Activated T-helper 1 cell treated with anti-CD3 and anti-CD28 coated beads, Interleukin-2, amount 50 U/mL, for 16 hours (primary cell): ENCODE results near the gene SHMT1.

Experiments used
- DNase-seq, 2 donors: peaks; one replicate each; pipeline ENCODE4 v3.0.0-alpha.2; 2020; ENCODE audit warnings: low read depth in 1 of 2, low spot score in 1 of 2

Gene SHMT1

GRCh38 chr17:18291718-18292540 lies 71.4 kb downstream of the SHMT1 start:
- DNase-seq = no peak

- no peak for DNase-seq
Measured at GRCh38 chr17:18285296-18285695, 78.1 kb downstream of the SHMT1 start.

- DNase-seq = no peak
Measured at GRCh38 chr17:18281788-18282187, 81.6 kb downstream of the SHMT1 start.

- no peak for DNase-seq
Measured at GRCh38 chr17:18280766-18281371, 82.5 kb downstream of the SHMT1 start.

- no peak for DNase-seq
Measured at GRCh38 chr17:18280249-18280648, 83.1 kb downstream of the SHMT1 start.

GRCh38 chr17:18278867-18279266 lies 84.5 kb downstream of the SHMT1 start:
- DNase-seq = no peak
